DMS53 treated with DMSO at 0.1 percent for 48 hours (cell line): ENCODE data around the gene IGSF21.
A peak's percentile ranks its signal among the peaks of the same experiment; 100 is the strongest.

ENCODE experiments used
- DNase-seq: peaks from one replicate; lab custom pipeline; 2025; ENCODE audit not compliant: unreplicated experiment; lab: John Stamatoyannopoulos, UW

IGSF21 gene

GRCh38 chr1:18119289-18119688 is 11.7 kb downstream of the IGSF21 start:
- no peak for DNase-seq

DNA sequence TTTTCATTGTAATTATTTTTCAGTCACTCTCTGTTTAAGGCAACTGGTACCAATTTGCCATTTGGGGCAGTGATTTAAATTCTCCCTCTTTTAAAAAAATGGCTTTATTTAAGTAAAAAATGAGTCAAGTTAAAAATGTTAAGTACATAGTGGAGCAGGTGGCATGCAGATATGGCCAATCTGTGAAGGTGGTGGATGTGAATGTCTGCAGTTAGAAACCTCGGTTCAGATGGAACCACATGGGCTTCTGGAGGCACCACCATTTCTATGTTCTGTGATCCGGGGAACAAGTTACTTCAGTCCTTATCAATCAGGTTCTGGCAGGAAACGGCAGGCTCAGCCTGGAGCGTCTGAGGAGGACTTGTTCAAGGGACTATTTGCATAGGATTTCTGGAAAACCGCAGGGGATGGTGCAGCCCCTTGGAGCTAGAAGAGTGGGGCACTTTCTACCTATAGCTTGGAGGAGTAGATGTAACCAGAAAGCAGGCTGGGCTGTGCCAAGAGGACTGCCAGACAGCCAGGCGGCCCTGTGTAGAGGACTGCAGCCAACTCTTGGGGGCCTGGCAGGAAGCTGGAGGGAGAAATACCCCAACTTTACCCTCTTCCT is 12.3 kb downstream of the IGSF21 start:
- no peak for DNase-seq

DNA sequence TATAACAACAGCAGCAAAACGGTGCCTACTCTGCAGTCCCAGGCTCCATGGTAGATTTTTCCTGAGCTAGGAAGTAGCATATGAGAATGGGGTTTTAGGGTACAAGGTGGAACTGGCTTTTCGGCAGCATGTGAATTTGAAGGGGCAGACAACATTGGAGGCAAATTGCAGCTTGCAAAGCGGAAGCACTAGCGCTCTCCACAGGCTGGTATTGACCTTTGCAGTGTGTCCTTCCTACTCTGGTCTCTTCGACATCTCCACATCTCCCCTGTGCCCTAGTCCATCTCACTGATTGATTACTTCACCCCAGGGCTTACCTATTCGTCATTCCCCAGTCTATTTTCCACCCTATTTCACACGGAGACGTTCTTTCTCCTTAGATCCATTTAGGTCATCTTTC is 13.0 kb downstream of the IGSF21 start:
- no peak for DNase-seq

GRCh38 chr1:18121072-18121820 is 13.6 kb downstream of the IGSF21 start:
- DNase-seq = no peak

GRCh38 chr1:18123467-18123992 is 15.9 kb downstream of the IGSF21 start:
- no peak for DNase-seq

DNA sequence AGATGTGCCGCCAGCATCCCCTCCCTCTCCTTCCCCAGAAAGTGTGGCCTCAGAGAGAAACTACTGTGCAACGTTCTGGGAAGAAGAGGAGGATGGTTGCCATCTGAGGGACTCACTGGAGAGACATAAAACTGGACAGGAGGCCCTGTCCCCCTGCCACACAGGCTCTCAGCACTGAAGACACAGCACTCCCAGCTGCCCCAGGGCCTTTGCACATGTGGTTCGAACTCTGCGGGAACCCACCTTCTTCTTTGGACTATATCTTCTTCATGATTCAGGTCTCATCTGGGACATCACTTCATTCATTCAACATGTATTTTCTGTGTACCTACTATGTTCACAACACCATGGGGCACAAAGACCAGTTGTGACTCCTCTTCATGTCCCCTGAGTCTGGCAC is 17.4 kb downstream of the IGSF21 start:
- DNase-seq = no peak

GRCh38 chr1:18126616-18127015 is 19.0 kb downstream of the IGSF21 start:
- no peak for DNase-seq

GRCh38 chr1:18128298-18128697 is 20.7 kb downstream of the IGSF21 start:
- no peak for DNase-seq

DNA sequence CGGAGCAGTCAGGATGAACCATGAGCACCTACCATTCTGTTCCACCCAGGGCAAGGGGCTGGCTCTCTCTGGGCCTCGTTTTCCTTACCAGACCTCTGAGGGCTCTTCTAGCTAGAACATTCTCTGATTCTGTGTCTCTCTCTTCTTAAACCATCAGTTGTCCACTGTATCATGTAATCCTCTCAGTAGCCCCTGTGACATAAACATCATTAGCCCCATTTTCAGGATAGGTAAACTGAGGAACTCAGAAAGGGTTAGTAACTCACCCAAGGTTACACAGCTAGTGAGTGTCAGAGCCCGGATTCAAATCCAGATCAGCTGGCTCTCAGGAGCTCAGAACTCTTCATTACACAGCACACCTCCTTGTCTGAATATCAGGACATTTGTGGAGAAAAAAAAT is 22.8 kb downstream of the IGSF21 start:
- no peak for DNase-seq

- no peak for DNase-seq
Observed at GRCh38 chr1:18132022-18132710, 24.6 kb downstream of the IGSF21 start.

DNA sequence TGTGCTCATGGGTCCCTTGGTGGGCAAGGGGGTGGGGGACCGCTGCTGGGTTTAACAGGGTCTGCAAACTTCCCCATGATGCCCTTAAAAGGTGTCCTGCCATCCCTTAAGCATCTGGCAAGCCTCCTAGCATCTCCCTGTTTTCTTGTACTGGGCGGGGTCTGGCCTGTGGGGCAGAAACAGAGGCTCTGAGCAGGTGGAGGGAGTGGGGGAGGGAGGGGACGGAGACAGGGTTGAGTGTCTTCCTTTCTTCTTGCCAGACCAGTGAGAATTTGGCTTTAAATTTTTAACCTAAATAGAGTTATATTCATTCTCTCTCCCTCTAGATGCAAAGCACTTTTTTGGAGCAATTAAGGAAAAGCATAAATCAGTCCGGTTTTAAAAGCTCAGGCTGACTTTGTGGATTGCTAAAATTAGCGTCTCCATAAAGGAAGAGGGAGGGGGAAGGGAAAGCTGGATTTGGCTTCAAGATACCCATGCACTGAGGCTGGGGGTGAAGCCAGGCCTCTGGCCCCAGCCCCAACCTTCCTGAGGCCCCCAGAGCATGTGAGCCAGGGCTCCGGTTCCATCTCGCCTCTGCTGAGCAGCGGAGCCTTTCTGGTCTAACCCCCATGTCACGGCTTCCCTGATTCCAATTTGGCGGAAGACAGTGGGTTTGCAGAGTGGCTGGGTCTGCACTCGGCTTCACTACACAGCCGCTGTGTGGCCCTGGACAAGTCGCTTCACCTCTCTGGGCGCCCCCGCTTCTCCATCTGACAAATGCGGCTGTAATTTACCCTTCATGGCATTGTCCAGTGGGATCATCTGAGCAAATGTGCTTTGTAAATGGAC is 25.3 kb downstream of the IGSF21 start:
- no peak for DNase-seq

DNA sequence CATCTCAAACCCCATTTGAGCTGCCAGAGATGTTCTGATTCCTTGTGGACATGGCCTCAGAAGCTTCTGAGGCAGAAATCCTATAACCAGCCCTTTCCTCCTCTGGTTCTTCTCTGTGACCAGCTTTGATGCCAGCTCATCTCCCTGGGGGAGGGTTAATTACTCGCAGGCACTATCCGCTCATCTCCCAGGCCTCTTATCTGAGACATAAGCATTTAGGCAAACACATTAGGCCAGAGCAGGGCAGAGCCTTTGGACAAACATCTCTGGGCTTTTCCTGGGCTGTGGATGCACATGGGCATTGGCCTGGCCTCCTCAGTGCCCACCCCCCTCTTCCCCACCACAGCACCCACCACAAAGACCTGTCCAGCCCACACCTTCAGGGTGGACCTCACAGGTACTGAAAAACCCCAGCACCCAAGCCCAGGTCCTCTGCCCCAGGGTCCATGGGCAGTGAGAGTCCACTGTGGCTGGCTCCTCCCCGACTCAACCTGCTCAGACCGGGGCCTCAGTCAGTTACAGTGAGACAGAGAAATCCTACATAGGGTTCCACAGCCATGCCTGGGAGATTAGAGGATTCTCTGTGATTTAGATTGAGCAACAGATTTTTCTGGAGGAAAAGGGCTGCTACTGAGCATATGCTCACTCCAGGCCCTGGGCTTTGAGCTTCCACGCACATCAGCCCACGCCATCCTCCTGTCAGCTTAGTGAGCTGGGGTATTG is 26.9 kb downstream of the IGSF21 start:
- peak; percentile 50 for DNase-seq

- no peak for DNase-seq
Observed at GRCh38 chr1:18137759-18138345, 30.3 kb downstream of the IGSF21 start.

GRCh38 chr1:18139198-18139981 is 31.8 kb downstream of the IGSF21 start:
- DNase-seq = no peak

GRCh38 chr1:18140411-18140810 is 32.8 kb downstream of the IGSF21 start:
- DNase-seq = no peak

DNA sequence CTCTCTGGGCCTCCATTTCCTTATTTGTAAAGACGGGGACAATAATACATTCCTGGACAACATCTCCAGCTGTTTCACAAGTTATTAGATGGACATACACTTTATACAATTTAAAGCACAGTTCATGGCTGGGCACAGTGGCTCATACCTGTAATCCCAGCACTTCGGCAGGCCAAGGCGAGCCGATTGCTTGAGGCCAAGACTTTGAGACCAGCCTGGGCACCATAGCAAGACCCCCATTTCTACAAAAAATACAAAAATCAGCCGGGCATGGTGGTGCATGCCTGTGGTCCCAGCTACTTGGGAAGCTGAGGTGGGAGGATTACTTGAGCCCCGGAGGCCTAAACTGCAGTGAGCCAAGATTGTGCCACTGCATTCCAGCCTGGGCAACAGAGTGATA is 34.1 kb downstream of the IGSF21 start:
- DNase-seq = no peak

GRCh38 chr1:18142471-18142870 is 34.9 kb downstream of the IGSF21 start:
- no peak for DNase-seq

- DNase-seq = no peak
Observed at GRCh38 chr1:18142969-18143368, 35.4 kb downstream of the IGSF21 start.

DNA sequence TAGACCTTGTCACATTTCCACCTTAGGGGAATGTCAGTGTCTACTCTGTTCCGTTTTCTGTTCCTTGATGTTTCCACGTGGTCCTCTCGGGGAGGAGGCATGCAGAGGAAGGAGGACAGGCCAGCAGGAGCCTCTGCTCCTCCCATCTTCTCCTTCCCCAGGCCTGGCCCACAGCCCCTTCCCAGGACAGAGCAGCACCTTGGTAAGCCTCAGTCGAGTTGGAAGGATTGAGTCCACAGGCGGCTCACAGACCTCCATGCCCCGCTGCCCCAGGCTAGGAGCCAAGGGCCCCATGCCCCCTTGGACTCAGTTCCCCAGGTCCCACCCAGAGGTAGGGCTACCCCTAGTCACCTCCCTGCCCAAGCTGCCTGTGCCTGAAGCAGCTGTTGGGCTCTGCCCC is 36.5 kb downstream of the IGSF21 start:
- DNase-seq = no peak
